GM23338 (cell line): ENCODE measurements around the gene TMEM11. TPM values are rescaled to one million over a fixed set of nuclear protein-coding genes. Genes with fewer than 3 reads are reported as not detected.

Experiments used
- ATAC-seq: fragments of 200-7000 bp; cut with Tn5 transposase; 3 replicates; pipeline ENCODE4 v1.9.1; 2020
- DNase-seq: peaks from one replicate; pipeline ENCODE4 v3.0.0-alpha.2; 2015; ENCODE audit warnings: low spot score
- H2AFZ ChIP-seq: fragments of 200-600 bp; sonication (generic); 2 replicates; pipeline ENCODE4 v1.8.0; 2016; ENCODE audit warnings: antibody characterized with exemption, mild to moderate bottlenecking, moderate library complexity
- H3F3A ChIP-seq: fragments of 200-600 bp; sonication (generic); replicated peaks from 2 replicates; pipeline ENCODE4 v1.8.0; 2017; ENCODE audit warnings: antibody characterized with exemption, mixed run types, low read depth
- H3K27ac ChIP-seq: fragments of 200-600 bp; sonication (generic); 2 replicates; pipeline ENCODE4 v1.6.1; 2016; ENCODE audit warnings: low read depth
- H3K27me3 ChIP-seq: fragments of 200-600 bp; sonication (generic); 2 replicates; pipeline ENCODE4 v1.8.0; 2016; ENCODE audit warnings: mild to moderate bottlenecking, mixed run types, moderate library complexity; ENCODE audit not compliant: insufficient read depth
- H3K36me3 ChIP-seq: fragments of 200-600 bp; sonication (generic); 2 replicates; pipeline ENCODE4 v1.8.0; 2016; ENCODE audit warnings: mild to moderate bottlenecking; ENCODE audit not compliant: insufficient read depth
- H3K4me1 ChIP-seq: fragments of 200-600 bp; sonication (generic); 2 replicates; pipeline ENCODE4 v1.8.0; 2016; ENCODE audit warnings: mild to moderate bottlenecking, moderate library complexity; ENCODE audit not compliant: insufficient read depth
- H3K4me2 ChIP-seq: fragments of 200-600 bp; sonication (generic); 2 replicates; pipeline ENCODE4 v1.7.1; 2017; ENCODE audit warnings: mixed run types
- H3K4me3 ChIP-seq: fragments of 200-600 bp; sonication (generic); 2 replicates; pipeline ENCODE4 v1.6.1; 2016; ENCODE audit warnings: mixed run types
- H3K79me2 ChIP-seq: fragments of 200-600 bp; sonication (generic); replicated peaks from 2 replicates; pipeline ENCODE4 v1.8.0; 2017; ENCODE audit warnings: mild to moderate bottlenecking; ENCODE audit not compliant: insufficient read depth
- H3K9me2 ChIP-seq: fragments of 200-600 bp; sonication (generic); 2 replicates; pipeline ENCODE4 v1.8.0; 2017; ENCODE audit not compliant: insufficient read depth
- H4K20me1 ChIP-seq: fragments of 200-600 bp; sonication (generic); replicated peaks from 2 replicates; pipeline ENCODE4 v1.8.0; 2017; ENCODE audit warnings: mild to moderate bottlenecking; ENCODE audit not compliant: insufficient read depth
- H3K27ac Mint-ChIP-seq: 2 replicates; pipeline ENCODE4 v1.8.0; 2020; ENCODE audit warnings: inconsistent platforms, mild to moderate bottlenecking, moderate library complexity, mixed read lengths
- H3K27me3 Mint-ChIP-seq: 3 replicates; pipeline ENCODE4 v1.8.0; 2022; ENCODE audit warnings: low read depth, mild to moderate bottlenecking, moderate library complexity, mixed read lengths, inconsistent platforms; ENCODE audit not compliant: insufficient read depth, poor library complexity
- H3K36me3 Mint-ChIP-seq: 3 replicates; pipeline ENCODE4 v1.8.0; 2021; ENCODE audit warnings: low read depth, mild to moderate bottlenecking, inconsistent platforms, moderate library complexity, mixed read lengths
- H3K4me1 Mint-ChIP-seq: 3 replicates; pipeline ENCODE4 v1.8.0; 2020; ENCODE audit warnings: mild to moderate bottlenecking, inconsistent platforms, mixed read lengths
- H3K4me3 Mint-ChIP-seq: 3 replicates; pipeline ENCODE4 v1.8.0; 2021; ENCODE audit warnings: moderate library complexity, mild to moderate bottlenecking, inconsistent platforms, mixed read lengths
- H3K9me3 Mint-ChIP-seq: 3 replicates; pipeline ENCODE4 v1.8.0; 2020; ENCODE audit warnings: moderate library complexity, mild to moderate bottlenecking, inconsistent platforms, mixed read lengths
- CREB1 ChIP-seq: fragments of 250-450 bp; sonication (Bioruptor Pico); IDR thresholded peaks from 2 replicates; pipeline ENCODE4 v1.5.0; 2020; ENCODE audit warnings: low read depth, mild to moderate bottlenecking, moderate library complexity
- CTCF ChIP-seq, 2 experiments: fragments of 200-600 bp in 1 of 2; sonication (generic) in 1 of 2; conservative IDR thresholded peaks; 2 replicates each; pipeline versions ENCODE4 v1.5.1 to v1.6.1; 2016 to 2017; ENCODE audit warnings: antibody characterized with exemption in 2 of 2, low read depth in 2 of 2, mild to moderate bottlenecking in 2 of 2, moderate library complexity in 1 of 2
- ETS1 ChIP-seq: IDR thresholded peaks from 2 replicates; pipeline ENCODE4 v1.6.1; 2016; ENCODE audit warnings: antibody characterized with exemption
- EZH2phosphoT487 ChIP-seq: fragments of 200-600 bp; sonication (generic); IDR thresholded peaks from one replicate; pipeline ENCODE4 v1.8.1; 2018; ENCODE audit warnings: antibody characterized with exemption; ENCODE audit not compliant: unreplicated experiment
- JUNB ChIP-seq: IDR thresholded peaks from one replicate; pipeline ENCODE4 v1.6.1; 2016; ENCODE audit warnings: antibody characterized with exemption; ENCODE audit not compliant: unreplicated experiment
- NANOG ChIP-seq: IDR thresholded peaks from 2 replicates; pipeline ENCODE4 v1.6.1; 2016; ENCODE audit warnings: antibody characterized with exemption, borderline replicate concordance
- POLR2AphosphoS5 ChIP-seq: IDR thresholded peaks from 2 replicates; pipeline ENCODE4 v1.6.1; 2016; ENCODE audit warnings: antibody characterized with exemption, low read depth
- REST ChIP-seq: IDR thresholded peaks from one replicate; pipeline ENCODE4 v1.6.1; 2018; ENCODE audit warnings: antibody characterized with exemption; ENCODE audit not compliant: unreplicated experiment
- STAT1 ChIP-seq: IDR thresholded peaks from one replicate; pipeline ENCODE4 v1.6.1; 2016; ENCODE audit warnings: antibody characterized with exemption; ENCODE audit not compliant: unreplicated experiment
- ZNF114 ChIP-seq: fragments of 250-450 bp; sonication (Bioruptor Pico); IDR thresholded peaks from 2 replicates; pipeline ENCODE4 v1.5.0; 2020; ENCODE audit warnings: mild to moderate bottlenecking, moderate library complexity
- ZNF331 ChIP-seq: fragments of 250-450 bp; sonication (Bioruptor Pico); IDR thresholded peaks from 2 replicates; pipeline ENCODE4 v1.5.0; 2020; ENCODE audit warnings: low read depth, mild to moderate bottlenecking, moderate library complexity
- polyA plus RNA-seq: library from polyadenylated mRNA; unstranded; fragments of >200 nt; fragmentation: Nextera tagmentation; extraction: Ambion mirVana; gene quantifications from 2 replicates; pipeline ENCODE4 v1.2.1, GENCODE V29; 2016
- total RNA-seq: library from RNA; depleted of rRNA; stranded (reverse); fragments of >200 nt; shearing (Covaris generic); gene quantifications from 2 replicates; pipeline ENCODE4 v1.2.3, GENCODE V29; 2014

Gene TMEM11
- total and polyA plus RNA-seq, 2 experiments from 2014 or later, result 38.5 to 90.2 TPM

- Mint-ChIP-seq H3K27ac (no peak overlapping the region), H3K4me3 (peak overlapping the region; percentile 75), H3K27me3 (peaks cover 19% of the 10 kb centered on the region), H3K36me3 (no peaks in the 10 kb centered on the region), H3K4me1 (peaks cover 12% of the 10 kb centered on the region; the same call in 2 of the 3 replicates), H3K9me3 (peaks cover 2% of the 10 kb centered on the region; the same call in 2 of the 3 replicates)
- H3K9me2 ChIP-seq, result no peaks in the 10 kb centered on the region
- no peaks in the 10 kb centered on the region for H3K79me2 ChIP-seq
- H3K4me3 ChIP-seq, result peak overlapping the region; percentile 70
- H2AFZ ChIP-seq, result peak overlapping the region; percentile 87
- H3F3A ChIP-seq, result peaks cover 5% of the 10 kb centered on the region; the same call in 1 of the 2 replicates
- no peaks in the 10 kb centered on the region for H3K36me3 ChIP-seq
- TF ChIP-seq POLR2AphosphoS5, result no peak
- no peak for TF ChIP-seq CTCF (conservative IDR thresholded peaks at IDR 0.05; ENCODE audit: low read depth in 2 of 2)
- peaks cover 5% of the 10 kb centered on the region; the same call in 1 of the 2 replicates for H3K27me3 ChIP-seq
- H3K4me2 ChIP-seq, result peak overlapping the region; percentile 79
- peak; percentile 5; the same call in 2 of the 3 replicates for ATAC-seq
- H3K4me1 ChIP-seq, result peaks cover 28% of the 10 kb centered on the region
- no peaks in the 10 kb centered on the region for H4K20me1 ChIP-seq
- DNase-seq, result no peak
- no peak overlapping the region for H3K27ac ChIP-seq
Observed at GRCh38 chr17:21253646-21254441, 39.9 kb upstream of the TMEM11 start.

GRCh38 chr17:21252796-21253645 lies 39.1 kb upstream of the TMEM11 start, which contains the start of gene NATD1:
NATD1 (minus strand) TSS chr17:21253410; CDS start chr17:21253264, 146 bp downstream.
- no peaks in the 10 kb centered on the region for H3K9me2 ChIP-seq
- H3K4me3 ChIP-seq, result peak within 1 kb of the TSS; percentile 70
- peaks cover 5% of the 10 kb centered on the region; the same call in 1 of the 2 replicates for H3K27me3 ChIP-seq
- Mint-ChIP-seq H3K4me3 (peak within 1 kb of the TSS; percentile 75), H3K27me3 (peaks cover 18% of the 10 kb centered on the region), H3K4me1 (peaks cover 8% of the 10 kb centered on the region; the same call in 2 of the 3 replicates), H3K27ac (no peak within 1 kb of the TSS), H3K9me3 (peaks cover 2% of the 10 kb centered on the region; the same call in 2 of the 3 replicates), H3K36me3 (no peaks in the 10 kb centered on the region)
- H3K4me2 ChIP-seq, result peak within 1 kb of the TSS; percentile 84
- DNase-seq (peak; percentile 97), ATAC-seq (peak; percentile 68)
- H2AFZ ChIP-seq, result peak within 1 kb of the TSS; percentile 87
- no peaks in the 10 kb centered on the region for H3K36me3 ChIP-seq
- H3K79me2 ChIP-seq, result no peaks in the 10 kb centered on the region
- H4K20me1 ChIP-seq, result no peaks in the 10 kb centered on the region
- no peak within 1 kb of the TSS for H3K27ac ChIP-seq
- peaks cover 28% of the 10 kb centered on the region for H3K4me1 ChIP-seq
- H3F3A ChIP-seq, result peaks cover 5% of the 10 kb centered on the region; the same call in 1 of the 2 replicates
- TF ChIP-seq REST, result no peak
- no peak for TF ChIP-seq ZNF331 (CRISPR knock-in tag)
- TF ChIP-seq CTCF (conservative IDR thresholded peaks at IDR 0.05; ENCODE audit: low read depth in 2 of 2), result no peak
- no peak for TF ChIP-seq CREB1 (CRISPR knock-in tag)
- TF ChIP-seq ZNF114, result no peak
- no peak for TF ChIP-seq JUNB
- TF ChIP-seq EZH2phosphoT487, result no peak
- no peak for TF ChIP-seq NANOG
- no peak for TF ChIP-seq STAT1
- TF ChIP-seq ETS1, result no peak
